ENCODE data around the gene POLA2.
A peak's percentile ranks its signal among the peaks of the same experiment; 100 is the strongest.
"Not testable (repeated sequence)": the region's sequence is repeated elsewhere in the genome, so short reads cannot be mapped to it uniquely, and the experiment has no call there.

Gene POLA2

GRCh38 chr11:65261591-65262380 lies at the start of gene POLA2:
Gene POLA2, plus strand, starts transcription at chr11:65261962. Its CDS starts 331 bp downstream, at chr11:65262293.
- DNase-seq (ENCODE audit: low read depth): peak; percentile 94

GRCh38 chr11:65212226-65212801 lies 49.4 kb upstream of the POLA2 start:
- DNase-seq (ENCODE audit: low read depth): no peak

GRCh38 chr11:65213322-65214211 lies 48.2 kb upstream of the POLA2 start:
- DNase-seq (ENCODE audit: low read depth): no peak

GRCh38 chr11:65214212-65214845 lies 47.4 kb upstream of the POLA2 start:
- DNase-seq (ENCODE audit: low read depth): no peak

GRCh38 chr11:65215441-65216076 lies 46.2 kb upstream of the POLA2 start:
- DNase-seq (ENCODE audit: low read depth): peak; percentile 36

GRCh38 chr11:65216830-65217229 lies 44.9 kb upstream of the POLA2 start:
- no peak for DNase-seq (ENCODE audit: low read depth)

GRCh38 chr11:65217441-65218423 lies 44.0 kb upstream of the POLA2 start:
- no peak for DNase-seq (ENCODE audit: low read depth)

- DNase-seq (ENCODE audit: low read depth): no peak
These were observed 43.3 kb upstream of the POLA2 start for GRCh38 chr11:65218446-65218845.

GRCh38 chr11:65219930-65220213 lies 41.9 kb upstream of the POLA2 start:
- DNase-seq (ENCODE audit: low read depth): no peak

GRCh38 chr11:65221026-65221425 lies 40.7 kb upstream of the POLA2 start:
- no peak for DNase-seq (ENCODE audit: low read depth)

GRCh38 chr11:65223011-65223410 lies 38.8 kb upstream of the POLA2 start:
- no peak for DNase-seq (ENCODE audit: low read depth)

GRCh38 chr11:65224930-65225278 lies 36.9 kb upstream of the POLA2 start:
- no peak for DNase-seq (ENCODE audit: low read depth)

GRCh38 chr11:65225279-65226102 lies 36.3 kb upstream of the POLA2 start:
- peak; percentile 49 for DNase-seq (ENCODE audit: low read depth)

GRCh38 chr11:65226103-65226442 lies 35.7 kb upstream of the POLA2 start:
- DNase-seq (ENCODE audit: low read depth): no peak

GRCh38 chr11:65227879-65228278 lies 33.9 kb upstream of the POLA2 start:
- no peak for DNase-seq (ENCODE audit: low read depth)

- DNase-seq (ENCODE audit: low read depth): no peak
These were observed 25.3 kb upstream of the POLA2 start for GRCh38 chr11:65236194-65237059.

- not testable (repeated sequence) for DNase-seq (ENCODE audit: low read depth)
These were observed 23.5 kb upstream of the POLA2 start for GRCh38 chr11:65238302-65238701.

- no peak for DNase-seq (ENCODE audit: low read depth)
These were observed 20.6 kb upstream of the POLA2 start for GRCh38 chr11:65241134-65241533.

- no peak for DNase-seq (ENCODE audit: low read depth)
These were observed 20.1 kb upstream of the POLA2 start for GRCh38 chr11:65241692-65242091.
